Testis (tissue), 2 donors: Measurements from ENCODE around the gene THAP3.

Experiments
- POLR2A ChIP-seq: fragments of 450-650 bp; IDR thresholded peaks from one replicate; pipeline ENCODE4 v1.6.1; 2017; ENCODE audit warnings: antibody characterized with exemption, mild to moderate bottlenecking, moderate library complexity
- TF ChIP-seq, protein P1 (sequence below), 3 experiments: fragments of 450-650 bp in 2 of 3; fragments of 200-600 bp in 1 of 3; sonication (generic) in 1 of 3; IDR thresholded peaks; one replicate each; pipeline ENCODE4 v1.5.1; 2016 to 2019; ENCODE audit warnings: antibody characterized with exemption in 3 of 3, mild to moderate bottlenecking in 2 of 3, moderate library complexity in 1 of 3

DNA sequence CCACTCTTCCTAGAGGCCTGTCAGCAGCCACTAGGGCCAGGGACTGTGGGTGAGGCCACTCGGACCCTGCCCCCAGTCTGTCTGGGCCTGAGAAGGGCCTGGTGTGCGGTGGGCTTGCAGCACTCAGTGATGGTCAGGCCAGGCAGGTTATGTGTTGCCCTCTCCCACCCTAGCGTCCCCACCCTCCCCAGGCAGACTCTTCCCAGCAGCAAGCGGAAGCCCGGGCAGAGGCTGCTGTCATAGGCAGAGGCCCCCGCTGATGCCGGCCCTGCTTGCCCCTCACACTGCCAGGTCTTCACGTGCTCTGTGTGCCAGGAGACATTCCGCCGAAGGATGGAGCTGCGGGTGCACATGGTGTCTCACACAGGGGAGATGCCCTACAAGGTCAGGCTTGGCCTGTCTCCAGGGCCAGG lies 38.3 kb upstream of the THAP3 start:
- TF ChIP-seq, protein P1, sequence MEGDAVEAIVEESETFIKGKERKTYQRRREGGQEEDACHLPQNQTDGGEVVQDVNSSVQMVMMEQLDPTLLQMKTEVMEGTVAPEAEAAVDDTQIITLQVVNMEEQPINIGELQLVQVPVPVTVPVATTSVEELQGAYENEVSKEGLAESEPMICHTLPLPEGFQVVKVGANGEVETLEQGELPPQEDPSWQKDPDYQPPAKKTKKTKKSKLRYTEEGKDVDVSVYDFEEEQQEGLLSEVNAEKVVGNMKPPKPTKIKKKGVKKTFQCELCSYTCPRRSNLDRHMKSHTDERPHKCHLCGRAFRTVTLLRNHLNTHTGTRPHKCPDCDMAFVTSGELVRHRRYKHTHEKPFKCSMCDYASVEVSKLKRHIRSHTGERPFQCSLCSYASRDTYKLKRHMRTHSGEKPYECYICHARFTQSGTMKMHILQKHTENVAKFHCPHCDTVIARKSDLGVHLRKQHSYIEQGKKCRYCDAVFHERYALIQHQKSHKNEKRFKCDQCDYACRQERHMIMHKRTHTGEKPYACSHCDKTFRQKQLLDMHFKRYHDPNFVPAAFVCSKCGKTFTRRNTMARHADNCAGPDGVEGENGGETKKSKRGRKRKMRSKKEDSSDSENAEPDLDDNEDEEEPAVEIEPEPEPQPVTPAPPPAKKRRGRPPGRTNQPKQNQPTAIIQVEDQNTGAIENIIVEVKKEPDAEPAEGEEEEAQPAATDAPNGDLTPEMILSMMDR (IDR thresholded peaks at IDR 0.05), result no peak
- no peak for TF ChIP-seq POLR2A
